Hepatocyte (in vitro differentiated cells): ENCODE measurements around the gene RALGDS. TPM values are rescaled to one million over a fixed set of nuclear protein-coding genes. Genes with fewer than 3 reads are reported as not detected.
A peak's percentile ranks its signal among the peaks of the same experiment; 100 is the strongest.

Experiments used
- DNase-seq: peaks from one replicate; pipeline ENCODE4 v3.0.0-alpha.2; 2016; ENCODE audit warnings: low spot score
- H2AFZ ChIP-seq: fragments of 200-600 bp; sonication (generic); 2 replicates; pipeline ENCODE4 v1.6.0; 2016; ENCODE audit warnings: antibody characterized with exemption, mild to moderate bottlenecking
- H3K27ac ChIP-seq: fragments of 200-600 bp; sonication (generic); 2 replicates; pipeline ENCODE4 v1.5.1; 2016; ENCODE audit warnings: mild to moderate bottlenecking
- H3K27me3 ChIP-seq: fragments of 200-600 bp; sonication (generic); 2 replicates; pipeline ENCODE4 v1.6.1; 2016
- H3K36me3 ChIP-seq: fragments of 200-600 bp; sonication (generic); replicated peaks from 2 replicates; pipeline ENCODE4 v1.5.1; 2016; ENCODE audit warnings: low read depth; ENCODE audit not compliant: insufficient read depth
- H3K4me1 ChIP-seq: fragments of 200-600 bp; sonication (generic); 2 replicates; pipeline ENCODE4 v1.5.1; 2016; ENCODE audit warnings: mild to moderate bottlenecking, moderate library complexity; ENCODE audit not compliant: insufficient read depth
- H3K4me2 ChIP-seq: fragments of 200-600 bp; sonication (generic); 2 replicates; pipeline ENCODE4 v1.6.0; 2016
- H3K4me3 ChIP-seq: fragments of 200-600 bp; sonication (generic); 2 replicates; pipeline ENCODE4 v1.5.1; 2016; ENCODE audit warnings: mild to moderate bottlenecking
- H3K79me2 ChIP-seq: fragments of 200-600 bp; sonication (generic); 2 replicates; pipeline ENCODE4 v1.6.0; 2017; ENCODE audit warnings: mild to moderate bottlenecking
- H3K9me2 ChIP-seq: fragments of 200-600 bp; sonication (generic); replicated peaks from 2 replicates; pipeline ENCODE4 v1.6.0; 2017; ENCODE audit warnings: mild to moderate bottlenecking; ENCODE audit not compliant: insufficient read depth
- H3K9me3 ChIP-seq: fragments of 200-600 bp; sonication (generic); 2 replicates; pipeline ENCODE4 v1.5.1; 2016; ENCODE audit warnings: low read depth, mild to moderate bottlenecking
- H4K20me1 ChIP-seq: fragments of 200-600 bp; sonication (generic); 2 replicates; pipeline ENCODE4 v1.6.0; 2016; ENCODE audit warnings: mild to moderate bottlenecking; ENCODE audit not compliant: insufficient read depth, poor library complexity, severe bottlenecking
- EZH2 ChIP-seq: fragments of 200-600 bp; sonication (generic); IDR thresholded peaks from 2 replicates; pipeline ENCODE4 v1.6.1; 2016; ENCODE audit warnings: antibody characterized with exemption, mild to moderate bottlenecking, borderline replicate concordance
- EZH2phosphoT487 ChIP-seq: fragments of 200-600 bp; sonication (generic); IDR thresholded peaks from one replicate; pipeline ENCODE4 v1.6.1; 2018; ENCODE audit warnings: antibody characterized with exemption, mild to moderate bottlenecking, low read depth, moderate library complexity; ENCODE audit not compliant: unreplicated experiment, severe bottlenecking
- WGBS: methylation state at CpG from one replicate; pipeline ENCODE4 v1.1.6; 2016; ENCODE audit warnings: low lambda C conversion rate; ENCODE audit errors: missing lambda C conversion rate; 5-methylcytosine and 5-hydroxymethylcytosine counted together
- polyA plus RNA-seq: library from polyadenylated mRNA; unstranded; fragments of >200 nt; fragmentation: Nextera tagmentation; extraction: Ambion mirVana; gene quantifications from 2 replicates; pipeline ENCODE4 v1.2.1, GENCODE V29; 2016
- total RNA-seq: library from RNA; depleted of rRNA; stranded (reverse); fragments of >200 nt; gene quantifications from 2 replicates; pipeline ENCODE4 v1.2.3, GENCODE V29; 2014
- TF ChIP-seq, protein P1 (sequence below): fragments of 200-600 bp; sonication (generic); IDR thresholded peaks from 2 replicates; pipeline ENCODE4 v1.5.1; 2016; ENCODE audit warnings: antibody characterized with exemption, mild to moderate bottlenecking; ENCODE audit not compliant: poor library complexity

Gene RALGDS
- total and polyA plus RNA-seq, 2 experiments from 2014 or later: 26.9 to 48.0 TPM

DNA sequence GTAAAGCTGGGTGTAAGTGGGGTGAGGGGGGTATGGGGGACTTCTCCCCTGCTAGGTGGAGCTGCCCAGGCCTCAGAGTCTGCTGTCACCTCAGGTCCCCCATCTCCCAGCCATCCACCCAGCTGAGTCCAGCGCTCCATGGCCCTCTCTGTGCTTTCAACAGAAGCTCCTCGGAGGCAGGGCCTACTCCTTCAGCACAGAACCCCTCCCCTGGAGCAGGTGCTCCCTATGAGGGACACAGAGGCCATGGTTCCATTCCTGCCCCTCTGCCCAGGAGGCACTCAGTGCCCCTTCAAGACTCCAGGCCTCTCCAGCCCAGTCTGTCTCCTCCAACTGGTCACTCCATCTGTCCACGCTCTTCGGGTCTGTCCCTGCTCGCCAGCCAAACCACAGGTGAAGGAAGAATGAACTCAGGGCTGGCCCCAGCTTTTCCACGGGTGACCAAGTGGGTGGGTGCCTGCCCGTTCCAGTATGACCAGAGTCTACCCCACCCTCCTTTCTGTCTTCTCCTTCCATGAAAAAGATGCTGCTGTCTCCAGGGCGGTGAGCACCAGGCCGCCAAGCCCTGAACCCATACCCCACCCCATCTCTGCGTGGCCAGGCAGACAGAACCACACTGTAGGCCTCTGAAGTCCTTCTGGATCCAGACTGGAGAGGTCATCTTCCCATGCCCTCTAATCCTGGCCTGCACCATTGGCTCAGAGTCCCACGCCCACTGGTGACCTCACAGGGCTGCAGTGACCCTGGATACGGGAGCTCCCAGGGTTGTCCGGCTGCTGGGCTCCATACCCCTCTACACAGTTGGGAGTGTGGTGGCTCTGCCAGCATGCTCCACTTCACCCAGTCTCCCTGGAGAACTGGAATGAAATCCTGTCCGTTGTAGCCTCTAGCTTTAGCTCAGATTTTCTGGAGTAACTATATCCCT lies 30.8 kb upstream of the RALGDS start:
- H3K9me2 ChIP-seq: no peaks in the 10 kb centered on the region
- H3K36me3 ChIP-seq: no peaks in the 10 kb centered on the region
- TF ChIP-seq EZH2phosphoT487: no peak
- TF ChIP-seq EZH2: no peak
- TF ChIP-seq, protein P1, sequence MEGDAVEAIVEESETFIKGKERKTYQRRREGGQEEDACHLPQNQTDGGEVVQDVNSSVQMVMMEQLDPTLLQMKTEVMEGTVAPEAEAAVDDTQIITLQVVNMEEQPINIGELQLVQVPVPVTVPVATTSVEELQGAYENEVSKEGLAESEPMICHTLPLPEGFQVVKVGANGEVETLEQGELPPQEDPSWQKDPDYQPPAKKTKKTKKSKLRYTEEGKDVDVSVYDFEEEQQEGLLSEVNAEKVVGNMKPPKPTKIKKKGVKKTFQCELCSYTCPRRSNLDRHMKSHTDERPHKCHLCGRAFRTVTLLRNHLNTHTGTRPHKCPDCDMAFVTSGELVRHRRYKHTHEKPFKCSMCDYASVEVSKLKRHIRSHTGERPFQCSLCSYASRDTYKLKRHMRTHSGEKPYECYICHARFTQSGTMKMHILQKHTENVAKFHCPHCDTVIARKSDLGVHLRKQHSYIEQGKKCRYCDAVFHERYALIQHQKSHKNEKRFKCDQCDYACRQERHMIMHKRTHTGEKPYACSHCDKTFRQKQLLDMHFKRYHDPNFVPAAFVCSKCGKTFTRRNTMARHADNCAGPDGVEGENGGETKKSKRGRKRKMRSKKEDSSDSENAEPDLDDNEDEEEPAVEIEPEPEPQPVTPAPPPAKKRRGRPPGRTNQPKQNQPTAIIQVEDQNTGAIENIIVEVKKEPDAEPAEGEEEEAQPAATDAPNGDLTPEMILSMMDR: no peak
- H3K4me2 ChIP-seq: no peak overlapping the region
- no peak for DNase-seq
- no peaks in the 10 kb centered on the region for H3K27me3 ChIP-seq
- no peaks in the 10 kb centered on the region for H3K9me3 ChIP-seq
- H3K27ac ChIP-seq: no peak overlapping the region
- peaks cover 13% of the 10 kb centered on the region for H3K4me1 ChIP-seq
- H4K20me1 ChIP-seq: peaks cover 5% of the 10 kb centered on the region
- peaks cover 11% of the 10 kb centered on the region for H3K79me2 ChIP-seq
- WGBS: 88% methylated on average over 14 of the region's 14 CpGs
- H2AFZ ChIP-seq: no peak overlapping the region
- H3K4me3 ChIP-seq: no peak overlapping the region

DNA sequence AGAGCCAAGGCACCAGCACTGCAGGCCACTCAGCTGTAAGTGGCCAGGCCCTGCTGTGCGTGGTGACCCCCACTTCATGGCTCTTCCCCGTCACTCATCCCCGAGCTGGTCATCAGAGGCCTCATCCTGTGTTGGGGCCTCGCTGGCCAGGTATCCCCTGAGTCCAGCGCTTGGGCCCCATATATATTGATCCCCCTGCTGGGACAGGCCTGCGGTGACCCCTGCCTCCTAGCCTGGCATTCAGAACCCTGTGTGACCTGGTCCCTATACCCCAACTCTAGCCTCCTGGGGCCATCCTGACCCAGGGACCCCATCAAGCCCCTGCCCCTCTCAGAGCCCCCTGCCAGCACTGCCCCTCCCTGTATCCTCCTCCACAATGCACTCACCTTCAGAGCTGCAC lies 30.0 kb upstream of the RALGDS start:
- Histone ChIP-seq H3K36me3 (no peaks in the 10 kb centered on the region), H3K9me3 (no peaks in the 10 kb centered on the region), H3K4me2 (no peak overlapping the region), H3K9me2 (no peaks in the 10 kb centered on the region), H3K4me3 (no peak overlapping the region), H3K27ac (no peak overlapping the region), H3K4me1 (peaks cover 13% of the 10 kb centered on the region), H2AFZ (no peak overlapping the region), H3K79me2 (peaks cover 19% of the 10 kb centered on the region), H3K27me3 (no peaks in the 10 kb centered on the region), H4K20me1 (peaks cover 8% of the 10 kb centered on the region)
- no peak for TF ChIP-seq EZH2phosphoT487
- no peak for TF ChIP-seq EZH2
- TF ChIP-seq, protein P1: no peak
- 97% methylated on average over 6 of the region's 6 CpGs for WGBS
- no peak for DNase-seq

DNA sequence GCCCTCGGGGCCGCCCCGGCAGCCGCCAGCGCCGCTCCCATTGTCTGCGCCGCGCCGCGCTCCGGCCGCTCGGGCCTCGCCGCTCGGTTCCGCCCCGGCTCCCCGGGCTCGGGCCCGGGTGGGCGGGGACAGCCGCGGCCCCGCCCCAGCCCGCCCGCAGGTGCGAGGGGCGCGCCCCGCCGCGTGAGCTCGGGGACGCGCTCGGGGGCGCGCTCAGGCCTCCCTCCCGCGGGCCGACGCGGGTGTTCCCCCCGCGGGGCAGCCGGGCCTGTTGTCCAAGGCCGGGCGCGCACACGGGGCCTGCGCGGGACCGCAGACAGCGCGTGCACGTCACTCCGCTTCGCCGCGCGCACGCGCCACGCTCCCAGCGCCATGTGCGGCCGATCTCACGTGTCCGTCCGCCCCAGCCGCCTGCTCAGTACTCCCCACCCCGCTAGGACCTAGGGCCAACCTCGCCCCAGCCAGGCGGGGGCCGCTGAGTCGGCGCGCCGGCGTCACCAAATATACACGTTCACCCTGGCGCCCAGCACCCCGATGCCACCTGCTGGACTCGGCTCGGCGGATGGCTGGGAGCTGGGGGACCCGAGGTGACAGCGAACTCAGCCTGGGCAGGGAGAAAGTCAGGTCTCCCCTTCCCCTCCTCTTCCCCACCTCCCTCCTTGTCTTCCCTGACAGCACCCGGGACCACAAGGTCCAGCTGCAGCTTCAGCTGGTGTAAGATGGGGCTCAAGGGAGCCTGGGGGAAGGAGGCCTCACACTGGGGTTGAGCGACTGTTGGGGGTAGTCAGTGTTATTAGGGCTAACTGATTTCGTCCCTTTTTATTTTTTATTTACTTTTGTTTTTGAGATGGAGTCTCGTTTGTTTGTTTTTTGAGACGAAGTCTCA lies 28.3 kb upstream of the RALGDS start:
- peak overlapping the region; percentile 65 for H2AFZ ChIP-seq
- no peaks in the 10 kb centered on the region for H3K9me2 ChIP-seq
- no peaks in the 10 kb centered on the region for H3K36me3 ChIP-seq
- peak overlapping the region; percentile 94 for H3K27ac ChIP-seq
- no peak for TF ChIP-seq EZH2phosphoT487
- TF ChIP-seq, protein P1: peak; percentile 34
- peak overlapping the region; percentile 84 for H3K4me2 ChIP-seq
- H3K4me1 ChIP-seq: peaks cover 20% of the 10 kb centered on the region
- peak overlapping the region; percentile 10 for H3K4me3 ChIP-seq
- no peaks in the 10 kb centered on the region for H3K9me3 ChIP-seq
- H3K79me2 ChIP-seq: peaks cover 34% of the 10 kb centered on the region
- DNase-seq: peak; percentile 97
- 4% methylated on average over 45 of the region's 95 CpGs for WGBS
- no peaks in the 10 kb centered on the region for H3K27me3 ChIP-seq
- H4K20me1 ChIP-seq: peaks cover 15% of the 10 kb centered on the region
